NCI-H2081 (cell line): ENCODE data around the gene MGLL.

ENCODE experiments used
- DNase-seq, 2 experiments: peaks; one replicate each; lab custom pipeline; 2025; lab: John Stamatoyannopoulos, UW

The MGLL gene

GRCh38 chr3:127723011-127723567, 99.2 kb downstream of the MGLL start:
- peak; percentile 49 to 80 for DNase-seq

GRCh38 chr3:127722091-127722784, 100.1 kb downstream of the MGLL start:
- peak; percentile 23 to 49 for DNase-seq

GRCh38 chr3:127720985-127721935, 101.1 kb downstream of the MGLL start:
- peak; percentile 17 to 50 for DNase-seq

GRCh38 chr3:127720161-127720823, 102.0 kb downstream of the MGLL start:
- no peak for DNase-seq

GRCh38 chr3:127719369-127719768, 102.9 kb downstream of the MGLL start:
- DNase-seq = no peak

GRCh38 chr3:127718916-127719290, 103.4 kb downstream of the MGLL start:
- no peak for DNase-seq

GRCh38 chr3:127718245-127718915, 103.9 kb downstream of the MGLL start:
- DNase-seq = no peak

GRCh38 chr3:127717357-127718244, 104.7 kb downstream of the MGLL start:
- DNase-seq = no peak

- no peak for DNase-seq
Measured at GRCh38 chr3:127716384-127716783, 105.9 kb downstream of the MGLL start.

GRCh38 chr3:127715532-127715931, 106.8 kb downstream of the MGLL start:
- no peak for DNase-seq

GRCh38 chr3:127714866-127715265, 107.4 kb downstream of the MGLL start:
- no peak for DNase-seq

GRCh38 chr3:127714125-127714571, 108.2 kb downstream of the MGLL start:
- DNase-seq = peak; percentile 81 to 89

GRCh38 chr3:127712881-127713771, 109.2 kb downstream of the MGLL start:
- DNase-seq = peak; percentile 25 to 64

- DNase-seq = no peak
Measured at GRCh38 chr3:127712461-127712860, 109.9 kb downstream of the MGLL start.

- DNase-seq = no peak
Measured at GRCh38 chr3:127711896-127712295, 110.4 kb downstream of the MGLL start.

- DNase-seq = peak in 1 of 2 experiments; percentile 26
Measured at GRCh38 chr3:127711021-127711695, 111.2 kb downstream of the MGLL start.

- peak in 1 of 2 experiments; percentile 67 for DNase-seq
Measured at GRCh38 chr3:127710155-127710941, 112.0 kb downstream of the MGLL start.
